Measurements from ENCODE around the gene ZNF428. TPM values are rescaled to one million over a fixed set of nuclear protein-coding genes. Genes with fewer than 3 reads are reported as not detected.

The ZNF428 gene
- total RNA-seq, 2 donors from 2014 or later = 24.4 to 31.6 TPM

DNA sequence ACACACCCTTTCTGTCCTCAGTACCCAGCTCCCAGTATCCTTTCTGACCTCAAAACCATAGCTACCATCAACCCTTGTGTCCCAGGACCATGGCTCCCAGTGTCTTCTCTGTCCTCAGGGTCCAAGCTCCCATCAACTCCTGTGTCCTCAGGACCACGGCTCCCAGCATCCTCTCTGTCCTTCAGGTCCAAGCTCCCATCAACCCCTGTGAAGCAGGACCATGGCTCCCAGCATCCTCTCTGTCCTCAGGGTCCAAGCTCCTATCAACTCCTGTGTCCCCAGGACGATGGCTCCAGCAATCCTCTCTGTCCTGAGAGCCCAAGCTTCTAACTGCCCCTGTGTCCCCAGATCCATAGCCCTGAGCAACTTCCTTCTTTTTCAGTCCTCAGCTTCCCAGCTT is 21.9 kb upstream of the ZNF428 start:
- H3K36me3 ChIP-seq (replicated peaks in 1 of 2; ENCODE audit: insufficient read depth in 1 of 2, low read depth in 2 of 2) = no peaks in the 10 kb centered on the region
- peaks cover 15% of the 10 kb centered on the region for H3K4me1 ChIP-seq
- H3K9me3 ChIP-seq = no peaks in the 10 kb centered on the region
- intact Hi-C loops (cut with DNase I) = no loop called here
- TF ChIP-seq POLR2A (IDR thresholded peaks at IDR 0.05) = no peak
- TF ChIP-seq, protein P1, sequence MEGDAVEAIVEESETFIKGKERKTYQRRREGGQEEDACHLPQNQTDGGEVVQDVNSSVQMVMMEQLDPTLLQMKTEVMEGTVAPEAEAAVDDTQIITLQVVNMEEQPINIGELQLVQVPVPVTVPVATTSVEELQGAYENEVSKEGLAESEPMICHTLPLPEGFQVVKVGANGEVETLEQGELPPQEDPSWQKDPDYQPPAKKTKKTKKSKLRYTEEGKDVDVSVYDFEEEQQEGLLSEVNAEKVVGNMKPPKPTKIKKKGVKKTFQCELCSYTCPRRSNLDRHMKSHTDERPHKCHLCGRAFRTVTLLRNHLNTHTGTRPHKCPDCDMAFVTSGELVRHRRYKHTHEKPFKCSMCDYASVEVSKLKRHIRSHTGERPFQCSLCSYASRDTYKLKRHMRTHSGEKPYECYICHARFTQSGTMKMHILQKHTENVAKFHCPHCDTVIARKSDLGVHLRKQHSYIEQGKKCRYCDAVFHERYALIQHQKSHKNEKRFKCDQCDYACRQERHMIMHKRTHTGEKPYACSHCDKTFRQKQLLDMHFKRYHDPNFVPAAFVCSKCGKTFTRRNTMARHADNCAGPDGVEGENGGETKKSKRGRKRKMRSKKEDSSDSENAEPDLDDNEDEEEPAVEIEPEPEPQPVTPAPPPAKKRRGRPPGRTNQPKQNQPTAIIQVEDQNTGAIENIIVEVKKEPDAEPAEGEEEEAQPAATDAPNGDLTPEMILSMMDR (IDR thresholded peaks at IDR 0.05) = no peak
- no peak overlapping the region for H3K4me3 ChIP-seq
- ATAC-seq (no peak), DNase-seq (no peak)
- WGBS, 2 donors = 72 to 81% methylated on average over 2 of the region's 2 CpGs
- H3K27me3 ChIP-seq = no peaks in the 10 kb centered on the region
- no peak overlapping the region for H3K27ac ChIP-seq

DNA sequence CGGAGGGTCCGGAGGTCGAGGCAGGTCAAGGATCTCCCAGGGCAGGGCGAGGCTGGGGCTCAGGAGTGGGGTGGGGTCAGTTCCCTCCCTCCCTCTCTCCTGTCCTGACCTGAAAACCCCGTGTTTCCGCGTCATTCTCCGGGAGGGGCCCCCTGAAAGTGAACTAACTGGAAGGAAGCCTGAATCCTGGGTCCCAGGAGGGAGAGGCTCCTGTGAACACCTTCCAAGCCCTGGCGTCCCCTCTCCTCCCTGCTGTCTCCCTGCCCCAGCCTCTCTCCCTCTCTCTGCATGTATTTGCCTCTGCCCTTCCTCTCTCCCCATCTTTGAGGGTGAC is 21.0 kb upstream of the ZNF428 start:
- DNase-seq (no peak), ATAC-seq (no peak)
- Histone ChIP-seq H3K27ac (no peak overlapping the region), H3K4me3 (peak overlapping the region in 1 of 2 donors; percentile 41), H3K4me1 (peaks cover 15% of the 10 kb centered on the region), H3K36me3 (replicated peaks in 1 of 2; ENCODE audit: insufficient read depth in 1 of 2, low read depth in 2 of 2) (no peaks in the 10 kb centered on the region), H3K9me3 (no peaks in the 10 kb centered on the region), H3K27me3 (no peaks in the 10 kb centered on the region)
- intact Hi-C loops (cut with DNase I) = no loop called here
- 7 to 8% methylated on average over 9 of the region's 9 CpGs for WGBS, 2 donors
- TF ChIP-seq POLR2A (IDR thresholded peaks at IDR 0.05) = no peak
- TF ChIP-seq, protein P1 (IDR thresholded peaks at IDR 0.05) = no peak

DNA sequence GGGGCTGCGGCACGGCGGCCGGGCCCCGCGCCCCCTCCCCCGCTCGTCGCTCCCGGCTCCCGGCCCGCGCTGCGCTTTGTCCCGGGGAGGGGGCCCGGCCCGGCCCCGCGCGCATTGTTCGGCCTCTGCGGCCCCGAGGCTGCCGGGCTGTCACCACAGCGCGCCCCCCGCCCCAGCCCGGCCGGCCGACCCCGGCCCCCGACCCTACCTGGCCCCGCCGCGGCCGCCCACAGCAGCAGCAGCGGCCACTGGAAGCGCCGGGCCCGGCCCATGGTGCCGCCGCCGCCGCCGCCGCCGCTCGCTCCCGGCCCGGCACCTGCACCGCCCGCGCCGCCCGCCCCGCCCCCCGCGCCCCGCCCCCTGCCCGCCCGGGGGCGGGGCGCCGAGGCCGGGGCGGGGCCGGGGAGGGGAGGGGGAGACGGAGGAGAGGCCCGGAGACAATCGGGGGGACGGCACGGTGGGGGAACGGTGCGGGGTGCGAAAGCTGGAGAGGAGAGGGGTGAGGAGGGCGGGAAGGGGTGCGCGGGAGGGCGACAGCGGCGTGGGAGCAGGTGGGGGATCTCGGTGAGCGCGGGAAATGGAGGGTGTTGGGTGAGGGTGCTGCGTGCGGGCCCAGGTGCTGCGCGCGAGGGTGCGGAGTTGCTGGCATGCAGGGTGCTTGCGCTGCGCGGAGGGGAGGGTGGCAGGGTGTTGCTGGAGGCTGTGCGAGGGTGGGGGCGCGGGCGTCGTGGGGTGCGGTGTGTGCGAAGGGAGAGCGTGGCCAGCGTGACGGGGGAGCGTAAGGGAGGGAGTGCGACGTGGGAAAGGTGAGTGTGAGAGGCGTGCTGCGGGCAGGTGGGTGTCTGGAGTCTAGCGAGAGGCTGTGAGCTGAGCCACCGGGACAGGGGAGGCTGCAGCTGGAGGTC is 20.3 kb upstream of the ZNF428 start, which contains the start of gene CADM4:
Gene CADM4, minus strand, starts transcription at position 332 of the 905 bp plus-strand sequence. Its CDS starts 60 bp downstream, at position 272.
- intact Hi-C loops (cut with DNase I) = no loop called here
- DNase-seq (peak; percentile 43 to 57 (median 52)), ATAC-seq (peak; percentile 85)
- Histone ChIP-seq H3K27ac (peak within 1 kb of the TSS in 1 of 4 donors; percentile 38), H3K4me1 (peaks cover 18% of the 10 kb centered on the region), H3K36me3 (replicated peaks in 1 of 2; ENCODE audit: insufficient read depth in 1 of 2, low read depth in 2 of 2) (no peaks in the 10 kb centered on the region), H3K27me3 (no peaks in the 10 kb centered on the region), H3K9me3 (no peaks in the 10 kb centered on the region), H3K4me3 (peak within 1 kb of the TSS; percentile 41 to 47)
- 0 to 1% methylated on average over 29 to 83 of the region's 110 CpGs for WGBS, 2 donors
- TF ChIP-seq, protein P1 (IDR thresholded peaks at IDR 0.05) = no peak
- peak in 1 of 3 donors; percentile 32 for TF ChIP-seq POLR2A (IDR thresholded peaks at IDR 0.05)

DNA sequence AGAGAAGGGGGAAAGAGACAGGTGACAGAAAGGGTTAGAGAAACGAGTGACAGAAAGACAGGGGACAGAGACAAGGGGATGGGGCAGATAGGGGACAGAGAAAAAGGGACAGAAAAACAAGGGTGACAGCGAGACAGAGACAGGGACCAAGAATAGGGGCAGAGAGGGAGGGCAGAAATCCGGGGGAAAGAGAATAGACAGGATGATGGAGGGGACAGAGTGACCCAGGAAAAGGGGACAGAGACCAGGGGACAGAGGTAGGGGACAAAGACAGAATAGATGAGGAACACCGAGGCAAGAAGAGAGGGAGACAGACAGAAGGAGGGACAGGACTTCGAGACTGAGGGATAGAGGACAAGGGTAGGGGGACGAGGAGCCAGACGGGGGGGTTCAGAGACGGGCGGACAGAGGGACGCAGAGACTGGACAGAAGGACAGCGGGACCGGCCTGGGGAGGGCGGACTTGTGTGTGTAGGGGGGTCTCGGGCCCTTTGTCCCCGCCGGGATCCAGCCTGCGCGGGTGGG is 19.6 kb upstream of the ZNF428 start:
- no peak for TF ChIP-seq POLR2A (IDR thresholded peaks at IDR 0.05)
- TF ChIP-seq, protein P1 (IDR thresholded peaks at IDR 0.05) = no peak
- H3K4me3 ChIP-seq = peak overlapping the region in 1 of 2 donors; percentile 25
- intact Hi-C loops (cut with DNase I) = no loop called here
- no peaks in the 10 kb centered on the region for H3K36me3 ChIP-seq (replicated peaks in 1 of 2; ENCODE audit: insufficient read depth in 1 of 2, low read depth in 2 of 2)
- H3K27me3 ChIP-seq = no peaks in the 10 kb centered on the region
- H3K9me3 ChIP-seq = no peaks in the 10 kb centered on the region
- H3K4me1 ChIP-seq = peaks cover 19% of the 10 kb centered on the region
- WGBS, 2 donors = 8 to 9% methylated on average over 13 to 18 of the region's 18 CpGs
- no peak overlapping the region for H3K27ac ChIP-seq
- DNase-seq (no peak), ATAC-seq (no peak)
